Esophagus squamous epithelium (tissue), 4 donors: ENCODE results near the gene CDKAL1.

Source experiments
- CTCF ChIP-seq, 6 experiments: fragments of 450-650 bp in 4 of 6; fragments of 200-600 bp in 2 of 6; sonication (generic) in 2 of 6; IDR thresholded peaks; one replicate each; pipeline ENCODE4 v1.5.1; 2016 to 2019; ENCODE audit warnings: antibody characterized with exemption in 6 of 6, mild to moderate bottlenecking in 4 of 6, moderate library complexity in 4 of 6
- POLR2A ChIP-seq, 4 donors: fragments of 450-650 bp; IDR thresholded peaks; one replicate each; pipeline ENCODE4 v1.6.1; 2017; ENCODE audit warnings: antibody characterized with exemption in 4 of 4, mild to moderate bottlenecking in 4 of 4, moderate library complexity in 3 of 4

DNA sequence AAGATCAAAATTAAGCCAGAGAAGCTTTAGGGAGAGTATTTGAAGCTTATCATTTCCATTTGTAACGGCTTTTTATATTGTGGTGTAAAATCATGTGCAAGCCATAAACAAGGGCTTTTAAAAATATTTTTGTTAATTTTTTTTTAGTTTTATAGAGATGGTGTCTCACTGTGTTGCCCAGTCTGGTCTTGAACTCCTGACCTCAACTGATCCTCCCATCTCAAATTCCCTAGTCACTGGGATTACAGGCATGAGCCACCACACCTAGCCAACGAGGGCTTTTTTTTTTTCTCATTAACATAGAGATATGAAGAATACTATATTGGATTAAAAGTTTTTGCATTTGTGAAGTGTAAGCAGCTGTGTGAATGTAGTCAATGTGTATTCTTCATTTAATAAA, 29.1 kb downstream of the CDKAL1 start:
- TF ChIP-seq CTCF (IDR thresholded peaks at IDR 0.05) (no peak), POLR2A (IDR thresholded peaks at IDR 0.05) (no peak)
